GM12878 (cell line): ENCODE measurements around the gene SNCG. TPM values are rescaled to one million over a fixed set of nuclear protein-coding genes. Genes with fewer than 3 reads are reported as not detected.

Experiments used
- ATAC-seq: fragments of 200-7000 bp; cut with Tn5 transposase; 3 replicates; pipeline ENCODE4 v1.9.1; 2020; ENCODE audit warnings: mild to moderate bottlenecking, moderate library complexity
- BruUV-seq: library from RNA; stranded (reverse); fragments of 400-500 nt; replicated peaks from 2 replicates; lab custom pipeline; 2021; lab: Mats Ljungman, UMichigan
- CTCF ChIA-PET: fragments of 300-600 bp; sonication (Branson Sonifier 250); formaldehyde crosslinking; extraction: SDS; loops from one replicate; lab custom pipeline; 2021; ENCODE audit warnings: inconsistent platforms; lab: Yijun Ruan, JAX
- POLR2A ChIA-PET: fragments of 350-600 bp; formaldehyde crosslinking; extraction: SDS; loops from one replicate; lab custom pipeline; 2021; ENCODE audit warnings: inconsistent platforms; lab: Charles Lee
- RAD21 ChIA-PET: fragments of 300-600 bp; sonication (Branson Sonifier 250); formaldehyde crosslinking; loops from one replicate; lab custom pipeline; 2023; ENCODE audit warnings: antibody characterized with exemption; ENCODE audit not compliant: unreplicated experiment; lab: Charles Lee
- SMC1A ChIA-PET: fragments of 300-600 bp; sonication (Branson Sonifier 250); formaldehyde crosslinking; loops from one replicate; lab custom pipeline; 2023; ENCODE audit not compliant: unreplicated experiment, uncharacterized antibody; lab: Charles Lee
- DNase-seq: peaks from one replicate; pipeline ENCODE4 v3.0.0-alpha.2; 2011; ENCODE audit warnings: low read depth, low spot score
- FAIRE-seq: peaks from 3 replicates; lab custom pipeline; 2011; peaks lifted over from hg19 to GRCh38; lab: Jason Lieb, UNC
- H2AFZ ChIP-seq: 2 replicates; pipeline ENCODE4 v1.6.0; 2011; ENCODE audit warnings: low read depth, low read length, control low read depth; ENCODE audit not compliant: control insufficient read depth
- H3K27ac ChIP-seq: 2 replicates; pipeline ENCODE4 v1.5.1; 2011; ENCODE audit warnings: control low read depth; ENCODE audit not compliant: control insufficient read depth, insufficient read depth
- H3K27me3 ChIP-seq, 2 experiments: replicated peaks in 1 of 2; 2 replicates each; pipeline versions ENCODE4 v1.6.0 to v1.6.1; 2011; ENCODE audit warnings: low read length in 1 of 2; ENCODE audit not compliant: control insufficient read depth in 2 of 2, insufficient read depth in 2 of 2
- H3K36me3 ChIP-seq, 2 experiments: 2 replicates each; pipeline ENCODE4 v1.5.1; 2011; ENCODE audit warnings: low read length in 1 of 2; ENCODE audit not compliant: control insufficient read depth in 2 of 2, insufficient read depth in 2 of 2
- H3K4me1 ChIP-seq: 2 replicates; pipeline ENCODE4 v1.6.1; 2011; ENCODE audit warnings: mild to moderate bottlenecking, low read length, moderate library complexity, mixed read lengths; ENCODE audit not compliant: control insufficient read depth, insufficient read depth
- H3K4me2 ChIP-seq: 2 replicates; pipeline ENCODE4 v1.6.0; 2011; ENCODE audit warnings: control low read depth; ENCODE audit not compliant: control insufficient read depth, insufficient read depth
- H3K4me3 ChIP-seq: fragments of 200-600 bp; sonication (generic); 2 replicates; pipeline ENCODE4 v1.5.1; 2016
- H3K79me2 ChIP-seq: 2 replicates; pipeline ENCODE4 v1.6.0; 2011; ENCODE audit warnings: low read length; ENCODE audit not compliant: control insufficient read depth, insufficient read depth
- H3K9ac ChIP-seq: 2 replicates; pipeline ENCODE4 v1.8.0; 2011; ENCODE audit warnings: low read length, control low read depth, mixed read lengths; ENCODE audit not compliant: control insufficient read depth, insufficient read depth
- H3K9me3 ChIP-seq: replicated peaks from 3 replicates; pipeline ENCODE4 v1.5.1; 2011; ENCODE audit warnings: mild to moderate bottlenecking, low read length; ENCODE audit not compliant: control insufficient read depth, insufficient read depth
- H4K20me1 ChIP-seq: 2 replicates; pipeline ENCODE4 v1.6.0; 2011; ENCODE audit not compliant: control insufficient read depth, insufficient read depth
- BCL11A ChIP-seq: IDR thresholded peaks from 2 replicates; pipeline ENCODE4 v1.6.1; 2011; ENCODE audit warnings: low read depth, low read length
- BHLHE40 ChIP-seq, 2 experiments: fragments of 450-650 bp in 1 of 2; IDR thresholded peaks; 2 replicates each; pipeline ENCODE4 v1.6.1; 2011 to 2017; ENCODE audit warnings: low read depth in 2 of 2, borderline replicate concordance in 1 of 2, improper control_type of control experiment in 1 of 2, low read length in 1 of 2, mild to moderate bottlenecking in 1 of 2
- CBFB ChIP-seq: IDR thresholded peaks from 2 replicates; pipeline ENCODE4 v1.6.1; 2016; ENCODE audit warnings: antibody characterized with exemption, low read depth
- CREB1 ChIP-seq: IDR thresholded peaks from 2 replicates; pipeline ENCODE4 v1.6.1; 2012; ENCODE audit warnings: low read depth, mild to moderate bottlenecking, inconsistent platforms
- HCFC1 ChIP-seq: fragments of 150-350 bp; IDR thresholded peaks from 2 replicates; pipeline ENCODE4 v1.6.1; 2014; ENCODE audit warnings: low read length
- MEF2A ChIP-seq: IDR thresholded peaks from 2 replicates; pipeline ENCODE4 v1.6.1; 2011; ENCODE audit warnings: low read depth, mild to moderate bottlenecking, low read length, moderate library complexity; ENCODE audit not compliant: insufficient read depth
- NFXL1 ChIP-seq: fragments of 450-650 bp; IDR thresholded peaks from 2 replicates; pipeline ENCODE4 v1.6.1; 2017; ENCODE audit warnings: antibody characterized with exemption, mild to moderate bottlenecking, borderline replicate concordance
- NFYA ChIP-seq: IDR thresholded peaks from 2 replicates; pipeline ENCODE4 v1.6.1; 2011; ENCODE audit warnings: low read depth, mild to moderate bottlenecking, low read length, improper control_type of control experiment, borderline replicate concordance
- TAF1 ChIP-seq: IDR thresholded peaks from 2 replicates; pipeline ENCODE4 v1.6.1; 2011; ENCODE audit warnings: mild to moderate bottlenecking, low read depth, low read length, borderline replicate concordance
- ZNF217 ChIP-seq: fragments of 450-650 bp; IDR thresholded peaks from 2 replicates; pipeline ENCODE4 v1.6.1; 2017; ENCODE audit warnings: antibody characterized with exemption, mild to moderate bottlenecking
- ZNF687 ChIP-seq: fragments of 450-650 bp; IDR thresholded peaks from 2 replicates; pipeline ENCODE4 v1.6.1; 2017; ENCODE audit warnings: mild to moderate bottlenecking, moderate library complexity
- in situ Hi-C: fragments of 300-500 bp; cut with MboI; formaldehyde crosslinking; loops from 9 replicates; pipeline ENCODE4 v1.14.3; 2018; ENCODE audit warnings: mixed read lengths
- intact Hi-C: fragments of 100-400 bp; cut with micrococcal nuclease; formaldehyde crosslinking; loops from one replicate; pipeline ENCODE4 v1.14.2; 2022; ENCODE audit not compliant: unreplicated experiment
- polyA plus RNA-seq, 11 experiments: library from polyadenylated mRNA; depleted of rRNA in 4 of 11; unstranded in 6 of 11; stranded (reverse) in 5 of 11; fragments of >200 nt; fragmentation: Nextera tagmentation in 4 of 11; fragmentation: Illumina TruSeq in 1 of 11; extraction: Ambion mirVana in 4 of 11; extraction: Trizol in 1 of 11; gene quantifications; 1 replicate in 1 of 11; 2 replicates in 10 of 11; pipeline versions ENCODE4 v1.2.1 to v1.2.3, GENCODE V29; 2011 to 2016; ENCODE audit warnings: inconsistent platforms in 2 of 11, missing spikeins in 2 of 11, low read depth in 1 of 11
- total RNA-seq, 4 experiments: library from RNA; depleted of rRNA in 3 of 4; stranded (reverse); fragments of >200 nt in 3 of 4; fragmentation: Illumina TruSeq in 1 of 4; extraction: Trizol in 1 of 4; gene quantifications; 2 replicates each; pipeline versions ENCODE4 v1.2.1 to v1.2.3, GENCODE V29; 2013 to 2021

Gene SNCG
- total and polyA plus RNA-seq, 10 of the 15 experiments (the other 5 are each of a cell fraction or from before 2014, with no cell fraction given): 0.22 to 1.3 (median 0.42) TPM; not detected in 6

GRCh38 chr10:86944471-86944870 is 13.9 kb upstream of the SNCG start:
- in situ Hi-C loops: no loop called here
- no peak for FAIRE-seq
- no peak for TF ChIP-seq MEF2A
- no peak for TF ChIP-seq ZNF217
- TF ChIP-seq TAF1: no peak
- no peak for TF ChIP-seq NFXL1
- no peak for TF ChIP-seq BCL11A
- no peak for TF ChIP-seq HCFC1
- TF ChIP-seq CBFB: no peak
- no peak for TF ChIP-seq NFYA
- no peak for TF ChIP-seq CREB1
- TF ChIP-seq BHLHE40 (IDR thresholded peaks at IDR 0.05; ENCODE audit: borderline replicate concordance in 1 of 2, low read depth in 2 of 2, low read length in 1 of 2): no peak
- TF ChIP-seq ZNF687: no peak
- TF ChIP-seq, all 136 proteins: peak for 0
- intact Hi-C loops: no loop called here
- Histone ChIP-seq H3K36me3 (no peaks in the 10 kb centered on the region), H3K9me3 (no peaks in the 10 kb centered on the region), H3K4me1 (no peaks in the 10 kb centered on the region; the same call in 1 of the 2 replicates), H3K27ac (no peak overlapping the region), H2AFZ (no peak overlapping the region), H3K79me2 (no peaks in the 10 kb centered on the region), H3K4me2 (no peak overlapping the region), H3K4me3 (no peak overlapping the region), H4K20me1 (no peaks in the 10 kb centered on the region), H3K27me3 (no peaks in the 10 kb centered on the region), H3K9ac (no peak overlapping the region)
- ChIA-PET CTCF (interaction anchor here (1.8 kb wide), 1 partner anchor 16 kb away, joined by 7 read pairs; no protein-coding TSS in a partner anchor), POLR2A (no interaction called here), RAD21 (no interaction called here), SMC1A (interaction anchor here (0.6 kb wide), 1 partner anchor 563 kb away, joined by 3 read pairs; no protein-coding TSS in a partner anchor)
- ATAC-seq (no peak), DNase-seq (no peak)
- BruUV-seq: no TSS peak
